Activated CD8-positive, alpha-beta memory T cell treated with anti-CD3 and anti-CD28 coated beads, Interleukin-2, amount 50 U/mL, for 24 hours (primary cell): Measurements from ENCODE around the gene TSPAN18.

Experiments
- DNase-seq: peaks from one replicate; pipeline ENCODE4 v3.0.0-alpha.2; 2020; ENCODE audit errors: extremely low read depth

Gene TSPAN18

GRCh38 chr11:44941259-44942021, 214.7 kb downstream of the TSPAN18 start:
- no peak for DNase-seq

GRCh38 chr11:44942029-44942955, 215.5 kb downstream of the TSPAN18 start:
- no peak for DNase-seq

DNA sequence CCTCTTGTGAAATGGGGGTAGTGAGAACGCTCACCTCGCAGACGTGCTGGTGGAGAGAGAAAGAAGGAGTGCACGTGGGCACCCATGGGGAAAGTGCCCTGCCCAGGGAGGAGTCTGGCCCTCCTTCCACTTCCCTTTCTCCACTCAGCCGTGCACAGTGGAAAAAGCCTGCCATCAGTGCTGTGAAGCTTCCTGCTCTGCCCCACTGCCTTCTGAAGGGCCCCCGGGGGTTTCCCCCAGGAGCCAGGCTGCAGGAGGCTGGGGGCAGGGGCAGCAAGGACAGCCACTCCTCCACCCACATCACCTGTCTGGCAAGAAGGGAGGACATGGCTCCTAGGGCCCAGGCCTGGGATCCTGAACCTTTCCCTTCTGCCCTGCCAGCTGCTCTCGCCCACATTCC, 216.4 kb downstream of the TSPAN18 start:
- no peak for DNase-seq

- DNase-seq, result no peak
Observed at GRCh38 chr11:44943696-44944095, 216.9 kb downstream of the TSPAN18 start.

DNA sequence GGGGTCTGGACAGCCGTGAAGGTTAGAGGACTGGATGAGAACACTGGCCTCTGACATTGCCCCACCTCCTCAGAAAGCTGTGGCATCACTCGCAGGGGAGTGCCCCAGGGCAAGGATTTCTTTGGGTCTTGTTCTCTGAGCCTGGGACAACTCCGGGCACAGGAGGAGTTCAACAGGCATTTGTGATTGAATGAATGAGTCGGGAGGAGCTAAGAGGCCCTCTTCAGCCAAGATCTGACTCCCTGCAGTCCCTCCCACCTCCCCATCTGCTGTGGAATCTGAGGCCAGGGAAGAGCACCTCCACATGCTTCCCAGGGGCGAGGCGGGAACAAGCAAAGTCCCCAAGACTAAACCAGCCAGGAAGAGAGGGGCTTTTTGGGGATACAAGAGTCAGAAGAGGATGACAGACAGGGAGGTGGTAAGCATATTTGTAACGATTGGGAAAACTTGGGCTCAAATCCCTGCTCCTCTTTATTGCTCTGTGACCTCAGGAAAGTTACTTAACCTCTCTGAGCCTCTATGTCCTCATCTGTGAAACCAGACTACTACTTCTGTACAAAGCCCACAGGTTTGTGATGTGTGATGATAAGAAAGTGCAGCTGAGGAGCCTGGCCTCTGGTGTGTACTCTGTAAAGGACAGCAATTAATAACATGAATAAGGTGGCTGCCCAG, 217.6 kb downstream of the TSPAN18 start:
- DNase-seq, result no peak

DNA sequence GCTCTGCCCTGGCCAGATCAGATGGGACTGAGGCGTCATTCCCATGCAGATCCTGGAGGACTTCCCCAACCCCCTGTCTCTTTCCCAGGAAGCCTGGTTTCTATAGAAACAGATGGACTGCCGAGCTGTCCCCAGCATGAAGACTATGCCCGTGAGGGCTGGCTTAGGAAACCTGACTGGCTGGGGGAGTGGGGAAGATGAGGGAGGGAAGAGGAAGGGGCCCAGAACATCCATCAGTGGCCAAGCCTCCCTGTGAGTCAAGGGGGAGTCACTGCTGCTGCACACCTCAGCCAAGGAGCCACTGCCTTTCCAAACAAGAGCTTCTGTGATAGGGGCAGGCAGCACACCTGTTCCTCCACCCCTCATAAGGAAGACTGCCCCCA, 218.1 kb downstream of the TSPAN18 start:
- DNase-seq, result no peak

- DNase-seq, result no peak
Observed at GRCh38 chr11:44945666-44946065, 218.9 kb downstream of the TSPAN18 start.

DNA sequence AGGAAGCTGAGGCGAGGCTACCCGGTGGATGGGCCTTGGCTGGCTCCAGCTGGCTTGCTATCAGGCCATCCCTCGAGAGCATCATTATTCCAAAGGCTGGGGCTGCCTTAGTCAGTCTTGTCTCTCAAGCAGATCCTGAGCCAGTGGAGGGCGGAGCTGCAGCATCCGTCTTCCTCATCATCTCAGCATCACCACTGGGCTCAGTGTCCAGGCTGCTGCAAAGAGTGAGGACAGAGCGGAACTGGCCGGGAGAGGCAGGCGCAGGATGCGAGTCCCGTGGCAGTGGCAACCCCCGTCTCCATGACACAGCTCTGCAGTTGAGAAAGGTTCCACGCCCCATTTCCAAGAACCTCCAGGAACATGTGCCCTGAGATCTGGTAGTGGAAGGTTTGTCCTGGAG, 219.5 kb downstream of the TSPAN18 start:
- no peak for DNase-seq

GRCh38 chr11:44947114-44947513, 220.4 kb downstream of the TSPAN18 start:
- no peak for DNase-seq

DNA sequence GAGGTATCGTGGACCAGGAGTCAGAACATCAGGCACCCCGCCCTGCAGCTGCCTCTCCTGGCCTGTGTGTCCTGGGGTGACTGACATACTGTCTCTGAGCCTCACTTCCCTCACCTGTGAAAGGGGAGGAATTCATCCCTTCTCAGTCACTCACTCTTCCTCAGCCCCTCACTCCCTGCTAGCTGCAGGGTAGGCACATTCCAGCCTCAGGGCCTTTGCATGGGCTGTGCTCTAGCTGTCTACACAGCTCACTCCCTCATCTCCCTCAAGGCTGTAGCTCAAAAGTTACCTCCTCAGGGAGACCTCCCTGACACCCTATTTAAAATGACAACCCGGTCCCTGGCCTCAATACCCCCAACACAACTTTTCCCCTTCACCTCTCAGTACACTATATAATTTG, 221.4 kb downstream of the TSPAN18 start:
- no peak for DNase-seq

DNA sequence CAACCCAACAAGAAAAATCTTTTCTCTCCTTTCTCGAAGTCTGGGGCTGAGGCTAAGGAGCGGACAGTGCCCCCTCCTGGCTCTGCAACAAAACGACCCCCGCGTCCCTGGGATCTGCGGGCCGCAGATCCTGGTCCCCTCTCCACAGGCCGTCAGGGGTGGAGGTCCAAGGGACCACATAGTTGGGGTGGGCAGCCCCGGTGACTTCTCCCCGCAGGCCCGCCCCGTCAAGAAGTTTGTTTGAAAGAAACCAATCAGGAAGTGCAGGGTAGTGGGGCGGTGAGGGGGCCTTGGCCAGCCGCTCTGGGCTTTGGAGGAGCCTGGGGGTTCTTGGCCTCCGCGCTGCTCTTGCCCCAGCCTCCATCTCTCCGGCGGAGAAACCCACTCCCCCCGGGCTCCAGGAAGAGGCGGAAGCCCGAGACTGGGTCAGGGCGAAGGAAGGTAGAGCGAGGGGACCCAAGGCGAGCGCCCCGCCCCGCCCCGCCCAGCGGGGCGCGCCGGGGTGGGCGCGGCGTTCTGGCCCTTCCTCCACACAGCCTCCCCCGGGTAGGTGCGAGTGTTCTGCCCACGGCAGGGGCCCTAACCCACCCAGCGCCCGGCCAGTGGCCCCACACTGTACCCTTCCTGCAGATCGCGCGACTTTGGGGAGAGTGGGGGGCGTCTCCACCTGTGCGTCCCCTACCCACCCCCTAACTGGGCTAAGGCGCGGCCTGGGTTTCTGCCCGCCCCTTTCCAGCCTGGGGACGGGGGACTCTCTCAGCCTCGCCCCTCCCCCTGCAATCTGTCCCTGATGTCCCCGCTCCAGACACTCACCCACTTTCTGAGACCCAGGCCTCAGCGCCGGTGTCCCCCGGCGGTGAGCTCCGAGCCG, 222.6 kb downstream of the TSPAN18 start:
- DNase-seq, result no peak

DNA sequence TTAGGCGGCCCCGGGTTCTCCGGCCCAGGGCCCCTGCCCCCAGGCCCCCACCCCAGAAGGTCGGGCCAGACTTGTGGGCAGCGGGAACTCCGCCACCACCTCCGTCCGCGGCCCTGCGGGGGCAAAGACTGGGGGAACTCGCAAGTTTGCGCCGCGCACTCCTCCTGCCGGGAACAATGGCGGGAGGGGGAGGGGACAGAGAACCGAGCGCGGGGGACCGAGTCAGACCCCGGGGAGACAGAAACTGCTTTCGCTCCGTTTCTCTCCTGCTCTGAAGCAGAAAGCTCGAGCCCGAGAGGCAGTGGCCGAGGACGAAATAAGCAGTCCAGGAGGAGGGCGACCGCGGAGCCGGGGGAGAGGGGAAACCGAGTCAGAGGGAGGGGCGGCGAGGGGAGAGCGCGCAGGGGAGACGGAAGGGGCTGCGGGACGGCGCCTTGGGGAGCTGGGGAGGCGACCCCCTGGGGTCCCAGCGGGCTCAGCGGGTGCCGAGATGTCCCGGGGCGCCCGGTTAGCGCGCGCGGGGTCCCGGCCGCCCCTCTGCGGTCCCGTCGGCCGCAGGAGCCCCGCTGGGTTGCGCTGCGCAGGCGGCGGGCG, 223.4 kb downstream of the TSPAN18 start:
- no peak for DNase-seq

- no peak for DNase-seq
Observed at GRCh38 chr11:44950625-44951476, 224.1 kb downstream of the TSPAN18 start, which contains the start of gene TP53I11. Gene TP53I11 (minus strand): TSS chr11:44950883. CDS start chr11:44938335, 12,548 bp downstream.

GRCh38 chr11:44952082-44952481, 225.3 kb downstream of the TSPAN18 start:
- no peak for DNase-seq

DNA sequence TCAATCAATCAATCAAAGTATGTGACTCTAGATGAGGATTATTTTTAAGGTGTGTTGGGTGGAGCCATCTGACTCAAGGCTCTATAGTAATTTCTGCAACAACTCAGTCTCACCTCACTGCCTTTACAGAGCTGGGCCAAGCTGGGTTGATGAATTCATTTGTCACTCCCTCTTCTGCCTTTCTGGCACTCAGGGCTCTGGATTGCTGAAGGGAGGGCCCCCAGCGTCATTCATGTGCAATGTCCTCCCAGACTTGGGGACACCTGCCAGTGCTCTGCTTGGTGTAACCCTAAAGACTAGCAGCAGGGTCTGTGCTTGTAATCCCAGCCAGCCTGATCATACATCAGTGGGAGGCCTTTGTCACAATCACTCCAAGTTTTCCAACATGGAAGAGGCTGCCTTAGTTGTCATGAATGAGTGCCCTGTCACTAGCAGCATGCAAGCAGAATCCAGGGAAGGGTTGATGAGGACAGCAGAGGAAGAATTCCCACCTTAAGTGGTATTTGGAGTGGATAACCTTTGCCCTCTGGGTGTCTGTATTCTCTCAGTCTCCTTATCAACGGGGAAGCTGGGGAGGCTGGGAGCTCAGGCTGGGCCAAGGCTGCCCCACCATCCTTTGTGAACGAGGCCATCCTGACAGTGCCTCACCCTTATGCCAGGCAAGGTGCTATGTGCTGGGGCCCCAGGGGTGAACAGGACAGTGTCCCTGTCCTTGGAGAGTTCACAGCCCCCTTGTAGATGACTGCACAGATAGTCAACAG, 225.9 kb downstream of the TSPAN18 start:
- DNase-seq, result no peak

GRCh38 chr11:44954051-44954906, 227.5 kb downstream of the TSPAN18 start:
- DNase-seq, result no peak

- DNase-seq, result no peak
Observed at GRCh38 chr11:44955015-44955738, 228.4 kb downstream of the TSPAN18 start.
